ENCODE measurements around the gene NYNRIN. TPM values are rescaled to one million over a fixed set of nuclear protein-coding genes. Genes with fewer than 3 reads are reported as not detected.

The NYNRIN gene
- total RNA-seq, 1 donor from 2014 or later: 8.0 TPM

- intact Hi-C loops (cut with micrococcal nuclease): loop anchor here (5.0 kb wide), 1 partner anchor 64 kb away; the partner anchor contains the start of gene NFATC4
- Histone ChIP-seq H3K4me1 (peaks cover 64% of the 10 kb centered on the region), H3K36me3 (peaks cover 23% of the 10 kb centered on the region), H3K4me3 (peak overlapping the region; percentile 81), H3K27me3 (ENCODE audit: low read depth) (no peaks in the 10 kb centered on the region), H3K27ac (replicated peaks) (peak overlapping the region; percentile 96), H3K9me3 (replicated peaks) (no peaks in the 10 kb centered on the region)
- DNase-seq: no peak
- TF ChIP-seq CTCF (IDR thresholded peaks at IDR 0.05; ENCODE audit: borderline replicate concordance): no peak
Measured at GRCh38 chr14:24430682-24431568, 32.1 kb downstream of the NYNRIN start.

- H3K9me3 ChIP-seq (replicated peaks): no peaks in the 10 kb centered on the region
- peaks cover 64% of the 10 kb centered on the region for H3K4me1 ChIP-seq
- peaks cover 29% of the 10 kb centered on the region for H3K36me3 ChIP-seq
- H3K27ac ChIP-seq (replicated peaks): peak overlapping the region; percentile 96
- TF ChIP-seq CTCF (IDR thresholded peaks at IDR 0.05; ENCODE audit: borderline replicate concordance): peak; percentile 94
- peak overlapping the region; percentile 81 for H3K4me3 ChIP-seq
- no peaks in the 10 kb centered on the region for H3K27me3 ChIP-seq (ENCODE audit: low read depth)
- DNase-seq: peak; percentile 88
- intact Hi-C loops (cut with micrococcal nuclease): loop anchor here (5.0 kb wide), 1 partner anchor 64 kb away; the partner anchor contains the start of gene NFATC4
Measured at GRCh38 chr14:24431569-24432258, 32.9 kb downstream of the NYNRIN start.

- H3K4me1 ChIP-seq: peaks cover 67% of the 10 kb centered on the region
- peak overlapping the region; percentile 96 for H3K27ac ChIP-seq (replicated peaks)
- no peaks in the 10 kb centered on the region for H3K27me3 ChIP-seq (ENCODE audit: low read depth)
- DNase-seq: no peak
- TF ChIP-seq CTCF (IDR thresholded peaks at IDR 0.05; ENCODE audit: borderline replicate concordance): no peak
- intact Hi-C loops (cut with micrococcal nuclease): loop anchor here (5.0 kb wide), 1 partner anchor 65 kb away; the partner anchor contains the start of gene NFATC4
- H3K9me3 ChIP-seq (replicated peaks): no peaks in the 10 kb centered on the region
- H3K36me3 ChIP-seq: peaks cover 36% of the 10 kb centered on the region
- H3K4me3 ChIP-seq: peak overlapping the region; percentile 81
Measured at GRCh38 chr14:24432259-24433131, 33.7 kb downstream of the NYNRIN start.

GRCh38 chr14:24434036-24434435 is 35.2 kb downstream of the NYNRIN start:
- no peak for TF ChIP-seq CTCF (IDR thresholded peaks at IDR 0.05; ENCODE audit: borderline replicate concordance)
- H3K9me3 ChIP-seq (replicated peaks): no peaks in the 10 kb centered on the region
- H3K4me1 ChIP-seq: peaks cover 77% of the 10 kb centered on the region
- H3K27me3 ChIP-seq (ENCODE audit: low read depth): no peaks in the 10 kb centered on the region
- peaks cover 51% of the 10 kb centered on the region for H3K36me3 ChIP-seq
- H3K4me3 ChIP-seq: no peak overlapping the region
- no peak for DNase-seq
- H3K27ac ChIP-seq (replicated peaks): no peak overlapping the region
- intact Hi-C loops (cut with micrococcal nuclease): loop anchor here (5.0 kb wide), 1 partner anchor 67 kb away; the partner anchor contains the start of gene NFATC4

GRCh38 chr14:24434676-24435075 is 35.9 kb downstream of the NYNRIN start:
- H3K36me3 ChIP-seq: peaks cover 57% of the 10 kb centered on the region
- intact Hi-C loops (cut with micrococcal nuclease): loop anchor here (5.0 kb wide), 2 partner anchors 67 to 102 kb away; partner anchors contain the start of gene NFATC4
- no peak overlapping the region for H3K4me3 ChIP-seq
- no peak for DNase-seq
- no peak for TF ChIP-seq CTCF (IDR thresholded peaks at IDR 0.05; ENCODE audit: borderline replicate concordance)
- H3K27me3 ChIP-seq (ENCODE audit: low read depth): no peaks in the 10 kb centered on the region
- H3K4me1 ChIP-seq: peaks cover 77% of the 10 kb centered on the region
- H3K9me3 ChIP-seq (replicated peaks): no peaks in the 10 kb centered on the region
- H3K27ac ChIP-seq (replicated peaks): no peak overlapping the region
